Gastroesophageal sphincter (tissue), 3 donors: ENCODE measurements around the gene SUMO4.

Experiments used
- POLR2A ChIP-seq, 2 donors: fragments of 450-650 bp; IDR thresholded peaks; one replicate each; pipeline ENCODE4 v1.6.1; 2017; ENCODE audit warnings: antibody characterized with exemption in 2 of 2, mild to moderate bottlenecking in 2 of 2, moderate library complexity in 1 of 2
- POLR2AphosphoS5 ChIP-seq: sonication (generic); formaldehyde crosslinking; IDR thresholded peaks from one replicate; pipeline ENCODE4 v1.6.1; 2017; ENCODE audit warnings: antibody characterized with exemption
- TF ChIP-seq, protein P1 (sequence below), 4 experiments: fragments of 200-600 bp in 2 of 4; fragments of 450-650 bp in 2 of 4; sonication (generic) in 1 of 4; IDR thresholded peaks; one replicate each; pipeline ENCODE4 v1.5.1; 2017 to 2019; ENCODE audit warnings: antibody characterized with exemption in 4 of 4, mild to moderate bottlenecking in 2 of 4, moderate library complexity in 2 of 4

DNA sequence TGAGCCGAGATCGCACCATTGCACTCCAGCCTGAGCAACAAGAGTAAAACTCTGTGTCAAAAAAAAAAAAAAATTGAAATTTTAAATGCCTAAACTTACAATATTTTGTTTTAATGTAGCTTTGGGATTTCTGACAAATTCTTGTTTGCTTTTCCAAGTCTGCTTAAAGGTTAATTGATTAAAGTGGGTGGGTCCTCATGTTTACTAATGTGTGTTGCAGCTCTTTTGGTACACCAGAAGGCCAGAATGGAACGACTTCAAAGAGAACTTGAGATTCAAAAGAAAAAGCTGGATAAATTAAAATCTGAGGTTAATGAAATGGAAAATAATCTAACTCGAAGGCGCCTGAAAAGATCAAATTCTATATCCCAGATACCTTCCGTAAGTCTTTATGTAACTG, 2.7 kb upstream of the SUMO4 start:
- TF ChIP-seq, protein P1, sequence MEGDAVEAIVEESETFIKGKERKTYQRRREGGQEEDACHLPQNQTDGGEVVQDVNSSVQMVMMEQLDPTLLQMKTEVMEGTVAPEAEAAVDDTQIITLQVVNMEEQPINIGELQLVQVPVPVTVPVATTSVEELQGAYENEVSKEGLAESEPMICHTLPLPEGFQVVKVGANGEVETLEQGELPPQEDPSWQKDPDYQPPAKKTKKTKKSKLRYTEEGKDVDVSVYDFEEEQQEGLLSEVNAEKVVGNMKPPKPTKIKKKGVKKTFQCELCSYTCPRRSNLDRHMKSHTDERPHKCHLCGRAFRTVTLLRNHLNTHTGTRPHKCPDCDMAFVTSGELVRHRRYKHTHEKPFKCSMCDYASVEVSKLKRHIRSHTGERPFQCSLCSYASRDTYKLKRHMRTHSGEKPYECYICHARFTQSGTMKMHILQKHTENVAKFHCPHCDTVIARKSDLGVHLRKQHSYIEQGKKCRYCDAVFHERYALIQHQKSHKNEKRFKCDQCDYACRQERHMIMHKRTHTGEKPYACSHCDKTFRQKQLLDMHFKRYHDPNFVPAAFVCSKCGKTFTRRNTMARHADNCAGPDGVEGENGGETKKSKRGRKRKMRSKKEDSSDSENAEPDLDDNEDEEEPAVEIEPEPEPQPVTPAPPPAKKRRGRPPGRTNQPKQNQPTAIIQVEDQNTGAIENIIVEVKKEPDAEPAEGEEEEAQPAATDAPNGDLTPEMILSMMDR (IDR thresholded peaks at IDR 0.05) = no peak
- TF ChIP-seq POLR2A (IDR thresholded peaks at IDR 0.05) (no peak), POLR2AphosphoS5 (no peak)
